PC-9 (cell line): ENCODE data around the gene SLC22A1. TPM values are rescaled to one million over a fixed set of nuclear protein-coding genes. Genes with fewer than 3 reads are reported as not detected.

ENCODE experiments used
- BruUV-seq: library from RNA; stranded (reverse); fragments of 400-500 nt; replicated peaks from 2 replicates; lab custom pipeline; 2021; lab: Mats Ljungman, UMichigan
- CTCF ChIA-PET: fragments of 300-600 bp; sonication (Branson Sonifier 250); formaldehyde crosslinking; loops from one replicate; lab custom pipeline; 2022; ENCODE audit warnings: antibody characterized with exemption; lab: Charles Lee
- POLR2A ChIA-PET: fragments of 300-600 bp; sonication (Branson Sonifier 250); formaldehyde crosslinking; loops from one replicate; lab custom pipeline; 2022; ENCODE audit warnings: antibody characterized with exemption; ENCODE audit not compliant: unreplicated experiment; lab: Charles Lee
- DNase-seq, 2 experiments: peaks; one replicate each; pipeline versions ENCODE4 v3.0.0 to v3.0.0-alpha.2; 2015 to 2022; ENCODE audit warnings: mixed read lengths in 1 of 2
- H2AFZ ChIP-seq: fragments of 200-600 bp; sonication (generic); 2 replicates; pipeline ENCODE4 v1.8.1; 2017; ENCODE audit warnings: antibody characterized with exemption
- H3F3A ChIP-seq: fragments of 200-600 bp; sonication (generic); 2 replicates; pipeline ENCODE4 v1.8.1; 2017; ENCODE audit warnings: antibody characterized with exemption, mild to moderate bottlenecking, low read depth; ENCODE audit not compliant: insufficient read depth
- H3K27ac ChIP-seq: fragments of 200-600 bp; sonication (generic); 2 replicates; pipeline ENCODE4 v1.6.1; 2016; ENCODE audit warnings: mixed run types
- H3K27me3 ChIP-seq: fragments of 200-600 bp; sonication (generic); 2 replicates; pipeline ENCODE4 v1.6.1; 2016; ENCODE audit warnings: low read depth, mixed run types; ENCODE audit not compliant: insufficient read depth
- H3K36me3 ChIP-seq: fragments of 200-600 bp; sonication (generic); 2 replicates; pipeline ENCODE4 v1.6.1; 2016; ENCODE audit warnings: low read depth, mixed run types
- H3K4me1 ChIP-seq: fragments of 200-600 bp; sonication (generic); replicated peaks from 2 replicates; pipeline ENCODE4 v1.6.1; 2016; ENCODE audit warnings: mixed run types; ENCODE audit not compliant: insufficient read depth
- H3K4me2 ChIP-seq: fragments of 200-600 bp; sonication (generic); 2 replicates; pipeline ENCODE4 v1.6.1; 2017; ENCODE audit warnings: mixed run types
- H3K4me3 ChIP-seq: fragments of 200-600 bp; sonication (generic); 2 replicates; pipeline ENCODE4 v1.6.1; 2016; ENCODE audit warnings: mixed run types
- H3K79me2 ChIP-seq: fragments of 200-600 bp; sonication (generic); 2 replicates; pipeline ENCODE4 v1.6.1; 2017; ENCODE audit warnings: low read depth, mixed run types
- H3K9me2 ChIP-seq: fragments of 200-600 bp; sonication (generic); 2 replicates; pipeline ENCODE4 v1.8.1; 2017; ENCODE audit warnings: mild to moderate bottlenecking; ENCODE audit not compliant: insufficient read depth
- H3K9me3 ChIP-seq: fragments of 200-600 bp; sonication (generic); 2 replicates; pipeline ENCODE4 v1.8.1; 2016; ENCODE audit warnings: low read depth; ENCODE audit not compliant: insufficient read depth
- H4K20me1 ChIP-seq: fragments of 200-600 bp; sonication (generic); 2 replicates; pipeline ENCODE4 v1.8.1; 2017; ENCODE audit not compliant: insufficient read depth
- CTCF ChIP-seq: fragments of 200-600 bp; sonication (generic); conservative IDR thresholded peaks from 2 replicates; pipeline ENCODE4 v1.6.1; 2017; ENCODE audit warnings: mixed run types, antibody characterized with exemption, mild to moderate bottlenecking, moderate library complexity
- EZH2 ChIP-seq: fragments of 200-600 bp; sonication (generic); IDR thresholded peaks from 2 replicates; pipeline ENCODE4 v1.8.0; 2017; ENCODE audit warnings: antibody characterized with exemption, low read depth
- intact Hi-C: fragments of 100-400 bp; cut with micrococcal nuclease; formaldehyde crosslinking; loops from one replicate; pipeline ENCODE4 v1.10.0; 2022; ENCODE audit not compliant: unreplicated experiment
- total RNA-seq: library from RNA; stranded (reverse); gene quantifications from 2 replicates; pipeline ENCODE4 v1.2.3, GENCODE V29; 2021

SLC22A1 gene
- total RNA-seq, 1 experiment from 2014 or later: not detected

GRCh38 chr6:160127270-160128124 is 5.9 kb downstream of the SLC22A1 start:
- Histone ChIP-seq H3K4me3 (no peak overlapping the region), H3K36me3 (no peaks in the 10 kb centered on the region), H3K9me2 (no peaks in the 10 kb centered on the region), H2AFZ (no peak overlapping the region), H3K27me3 (no peaks in the 10 kb centered on the region), H3K79me2 (no peaks in the 10 kb centered on the region), H3F3A (no peaks in the 10 kb centered on the region), H3K9me3 (no peaks in the 10 kb centered on the region), H3K4me1 (no peaks in the 10 kb centered on the region), H4K20me1 (no peaks in the 10 kb centered on the region), H3K4me2 (no peak overlapping the region), H3K27ac (no peak overlapping the region)
- ChIA-PET POLR2A (no interaction called here), CTCF (no interaction called here)
- no peak for DNase-seq
- intact Hi-C loops: no loop called here
- BruUV-seq: no TSS peak
- TF ChIP-seq CTCF: no peak
- no peak for TF ChIP-seq EZH2

- no peak overlapping the region for H3K27ac ChIP-seq
- intact Hi-C loops: no loop called here
- H3K9me2 ChIP-seq: no peaks in the 10 kb centered on the region
- no peaks in the 10 kb centered on the region for H3K9me3 ChIP-seq
- ChIA-PET CTCF (no interaction called here), POLR2A (no interaction called here)
- DNase-seq: no peak
- no peak overlapping the region for H2AFZ ChIP-seq
- no peaks in the 10 kb centered on the region for H3F3A ChIP-seq
- TF ChIP-seq CTCF (no peak), EZH2 (no peak)
- no peak overlapping the region for H3K4me3 ChIP-seq
- H3K4me1 ChIP-seq: no peaks in the 10 kb centered on the region
- H3K27me3 ChIP-seq: no peaks in the 10 kb centered on the region
- BruUV-seq: no TSS peak
- H4K20me1 ChIP-seq: no peaks in the 10 kb centered on the region
- no peaks in the 10 kb centered on the region for H3K36me3 ChIP-seq
- H3K4me2 ChIP-seq: no peak overlapping the region
- H3K79me2 ChIP-seq: no peaks in the 10 kb centered on the region
Measured at GRCh38 chr6:160128125-160128683, 6.6 kb downstream of the SLC22A1 start.

GRCh38 chr6:160128879-160129516 is 7.4 kb downstream of the SLC22A1 start:
- CTCF ChIA-PET: no interaction called here
- POLR2A ChIA-PET: interaction anchor here (0.6 kb wide), 1 partner anchor 12 kb away, joined by 3 read pairs; no protein-coding TSS in a partner anchor
- H3K4me1 ChIP-seq: no peaks in the 10 kb centered on the region

More at GRCh38 chr6:160128879-160129516, 7.4 kb downstream of the SLC22A1 start:
- H3K36me3 ChIP-seq: no peaks in the 10 kb centered on the region
- H3K27me3 ChIP-seq: no peaks in the 10 kb centered on the region
- H3K4me2 ChIP-seq: no peak overlapping the region
- TF ChIP-seq CTCF (no peak), EZH2 (no peak)
- no peaks in the 10 kb centered on the region for H3K9me3 ChIP-seq
- H3K9me2 ChIP-seq: no peaks in the 10 kb centered on the region
- H3F3A ChIP-seq: no peaks in the 10 kb centered on the region
- BruUV-seq: no TSS peak
- H3K27ac ChIP-seq: no peak overlapping the region
- DNase-seq: no peak
- H4K20me1 ChIP-seq: no peaks in the 10 kb centered on the region
- intact Hi-C loops: no loop called here
- H3K79me2 ChIP-seq: no peaks in the 10 kb centered on the region
- no peak overlapping the region for H3K4me3 ChIP-seq
- no peak overlapping the region for H2AFZ ChIP-seq
